Endothelial cell of umbilical vein (primary cell): Measurements from ENCODE around the gene ACAP2. TPM values are rescaled to one million over a fixed set of nuclear protein-coding genes. Genes with fewer than 3 reads are reported as not detected.

Experiments used
- BruUV-seq: library from RNA; stranded (reverse); fragments of 400-500 nt; replicated peaks from 2 replicates; lab custom pipeline; 2021; lab: Mats Ljungman, UMichigan
- CTCF ChIA-PET: fragments of 300-600, 350-600 bp; sonication (Branson Sonifier 250); formaldehyde crosslinking; loops from one replicate; lab custom pipeline; 2021; ENCODE audit warnings: antibody characterized with exemption, inconsistent platforms; lab: Charles Lee
- POLR2A ChIA-PET: fragments of 300-600, 350-600 bp; sonication (Branson Sonifier 250); formaldehyde crosslinking; loops from one replicate; lab custom pipeline; 2021; ENCODE audit warnings: antibody characterized with exemption, inconsistent platforms; lab: Charles Lee
- DNase-seq: peaks from one replicate; pipeline ENCODE4 v3.0.0-alpha.2; 2011; ENCODE audit warnings: low read depth, low spot score
- FAIRE-seq: peaks from 2 replicates; lab custom pipeline; 2011; peaks lifted over from hg19 to GRCh38; lab: Jason Lieb, UNC
- H2AFZ ChIP-seq: 2 replicates; pipeline ENCODE4 v1.6.0; 2012; ENCODE audit warnings: low read depth, low read length, control low read depth, inconsistent platforms
- H3K27ac ChIP-seq: 2 replicates; pipeline ENCODE4 v1.5.1; 2011; ENCODE audit warnings: low read depth, mild to moderate bottlenecking, control low read depth, low read length, moderate library complexity; ENCODE audit not compliant: insufficient read depth
- H3K27me3 ChIP-seq, 2 experiments: 2 replicates each; pipeline versions ENCODE4 v1.6.0 to v1.6.1; 2011; ENCODE audit warnings: low read length in 2 of 2, mixed read lengths in 1 of 2; ENCODE audit not compliant: control insufficient read depth in 2 of 2, insufficient read depth in 2 of 2
- H3K36me3 ChIP-seq, 2 experiments: 2 replicates in 1 of 2; 3 replicates in 1 of 2; pipeline ENCODE4 v1.5.1; 2011; ENCODE audit warnings: low read length in 2 of 2, mild to moderate bottlenecking in 1 of 2, moderate library complexity in 1 of 2; ENCODE audit not compliant: control insufficient read depth in 2 of 2, insufficient read depth in 2 of 2; ENCODE audit errors: extremely low read depth in 1 of 2
- H3K4me1 ChIP-seq: 3 replicates; pipeline ENCODE4 v1.5.1; 2011; ENCODE audit warnings: mild to moderate bottlenecking, low read length; ENCODE audit not compliant: control insufficient read depth, insufficient read depth; ENCODE audit errors: extremely low read depth
- H3K4me2 ChIP-seq: 2 replicates; pipeline ENCODE4 v1.6.1; 2011; ENCODE audit warnings: low read length, control low read depth, mixed read lengths; ENCODE audit not compliant: insufficient read depth
- H3K4me3 ChIP-seq, 3 experiments: fragments of 200-600 bp in 1 of 3; sonication (generic), shearing (Covaris generic) in 1 of 3; replicated peaks in 1 of 3; 2 replicates each; pipeline ENCODE4 v1.5.1; 2011 to 2016; ENCODE audit warnings: control low read depth in 3 of 3, low read length in 3 of 3, mild to moderate bottlenecking in 2 of 3, inconsistent platforms in 1 of 3, low read depth in 1 of 3, moderate library complexity in 1 of 3; ENCODE audit not compliant: insufficient read depth in 1 of 3
- H3K79me2 ChIP-seq: 2 replicates; pipeline ENCODE4 v1.6.0; 2012; ENCODE audit warnings: low read length, inconsistent platforms; ENCODE audit not compliant: control insufficient read depth, insufficient read depth
- H3K9ac ChIP-seq: replicated peaks from 2 replicates; pipeline ENCODE3; 2011; ENCODE audit warnings: low read length, control low read depth; ENCODE audit not compliant: insufficient read depth; ENCODE audit errors: extremely low read depth
- H3K9me1 ChIP-seq: replicated peaks from 3 replicates; pipeline ENCODE4 v1.6.0; 2011; ENCODE audit warnings: mild to moderate bottlenecking, low read length; ENCODE audit not compliant: control insufficient read depth, insufficient read depth; ENCODE audit errors: extremely low read depth
- H3K9me3 ChIP-seq: replicated peaks from 2 replicates; pipeline ENCODE4 v1.5.1; 2012; ENCODE audit warnings: low read length, inconsistent platforms; ENCODE audit not compliant: control insufficient read depth, insufficient read depth
- H4K20me1 ChIP-seq: replicated peaks from 2 replicates; pipeline ENCODE3; 2011; ENCODE audit warnings: mild to moderate bottlenecking, low read length; ENCODE audit not compliant: control insufficient read depth, insufficient read depth; ENCODE audit errors: extremely low read depth
- EZH2 ChIP-seq: IDR thresholded peaks from 2 replicates; pipeline ENCODE4 v1.6.1; 2012; ENCODE audit warnings: borderline replicate concordance, low read depth, mild to moderate bottlenecking, moderate library complexity, low read length, inconsistent platforms; ENCODE audit not compliant: severe bottlenecking
- FOS ChIP-seq: IDR thresholded peaks from 2 replicates; pipeline ENCODE4 v1.6.1; 2011; ENCODE audit warnings: mild to moderate bottlenecking, low read length, moderate library complexity, borderline replicate concordance; ENCODE audit not compliant: insufficient read depth
- GATA2 ChIP-seq: IDR thresholded peaks from 2 replicates; pipeline ENCODE4 v1.7.0; 2011; ENCODE audit warnings: low read depth, mild to moderate bottlenecking, moderate library complexity, mixed read lengths, low read length; ENCODE audit not compliant: insufficient read length, insufficient read depth
- JUN ChIP-seq: IDR thresholded peaks from 2 replicates; pipeline ENCODE4 v1.6.1; 2011; ENCODE audit warnings: borderline replicate concordance, low read depth; ENCODE audit not compliant: insufficient read length, insufficient read depth
- MAX ChIP-seq: IDR thresholded peaks from 2 replicates; pipeline ENCODE4 v1.6.1; 2011; ENCODE audit not compliant: insufficient read depth, insufficient read length
- MYC ChIP-seq: IDR thresholded peaks from one replicate; pipeline ENCODE4 v1.6.1; 2011; ENCODE audit warnings: mild to moderate bottlenecking, low read depth, low read length
- POLR2A ChIP-seq: IDR thresholded peaks from 2 replicates; pipeline ENCODE4 v1.6.1; 2012; ENCODE audit warnings: low read depth, mild to moderate bottlenecking, control low read depth, low read length
- POLR2AphosphoS5 ChIP-seq: IDR thresholded peaks from 2 replicates; pipeline ENCODE4 v1.6.1; 2012; ENCODE audit warnings: low read depth, mild to moderate bottlenecking, control low read depth, low read length, moderate library complexity; ENCODE audit not compliant: insufficient read depth
- dilution Hi-C: fragments of 300-500 bp; cut with MboI; formaldehyde crosslinking; loops from one replicate; pipeline ENCODE4 v1.15.0; 2019; ENCODE audit warnings: low sequenced_read_pairs; ENCODE audit not compliant: extremely low pct_ligation_motif_present
- intact Hi-C: fragments of 100-400 bp; cut with micrococcal nuclease; formaldehyde crosslinking; loops from one replicate; pipeline ENCODE4 v1.10.0; 2022
- polyA plus RNA-seq, 4 experiments: library from polyadenylated mRNA; depleted of rRNA in 3 of 4; stranded (reverse) in 3 of 4; unstranded in 1 of 4; fragments of >200 nt; gene quantifications; 2 replicates each; pipeline versions ENCODE4 v1.2.1 to v1.2.3, GENCODE V29; 2011 to 2012; ENCODE audit warnings: missing spikeins in 1 of 4
- total RNA-seq: library from RNA; stranded (reverse); gene quantifications from 2 replicates; pipeline ENCODE4 v1.2.3, GENCODE V29; 2021
- TF ChIP-seq, protein P1 (sequence below), 2 donors: IDR thresholded peaks; 1 replicate in 1 of 2; 2 replicates in 1 of 2; pipeline ENCODE4 v1.5.1; 2011; ENCODE audit warnings: low read length in 2 of 2, mild to moderate bottlenecking in 2 of 2, moderate library complexity in 2 of 2, control low read depth in 1 of 2, inconsistent platforms in 1 of 2, low read depth in 1 of 2; ENCODE audit not compliant: insufficient read depth in 1 of 2; ENCODE audit errors: extremely low read depth in 1 of 2

The ACAP2 gene
- total and polyA plus RNA-seq, 2 donors (not counting 3 experiments of a cell fraction or from before 2014, with no cell fraction given) = 13.6 to 36.9 TPM

GRCh38 chr3:195468841-195469240, 26.0 kb upstream of the ACAP2 start:
- Histone ChIP-seq H3K4me3 (no peak overlapping the region), H3K4me2 (no peak overlapping the region), H3K79me2 (no peaks in the 10 kb centered on the region), H4K20me1 (no peaks in the 10 kb centered on the region), H3K9me1 (no peaks in the 10 kb centered on the region), H3K27ac (no peak overlapping the region), H3K9me3 (no peaks in the 10 kb centered on the region), H2AFZ (no peak overlapping the region), H3K9ac (no peak overlapping the region), H3K4me1 (no peaks in the 10 kb centered on the region), H3K36me3 (no peaks in the 10 kb centered on the region), H3K27me3 (peaks cover 5 to 16% of the 10 kb centered on the region in 2 experiments)
- TF ChIP-seq, protein P1, sequence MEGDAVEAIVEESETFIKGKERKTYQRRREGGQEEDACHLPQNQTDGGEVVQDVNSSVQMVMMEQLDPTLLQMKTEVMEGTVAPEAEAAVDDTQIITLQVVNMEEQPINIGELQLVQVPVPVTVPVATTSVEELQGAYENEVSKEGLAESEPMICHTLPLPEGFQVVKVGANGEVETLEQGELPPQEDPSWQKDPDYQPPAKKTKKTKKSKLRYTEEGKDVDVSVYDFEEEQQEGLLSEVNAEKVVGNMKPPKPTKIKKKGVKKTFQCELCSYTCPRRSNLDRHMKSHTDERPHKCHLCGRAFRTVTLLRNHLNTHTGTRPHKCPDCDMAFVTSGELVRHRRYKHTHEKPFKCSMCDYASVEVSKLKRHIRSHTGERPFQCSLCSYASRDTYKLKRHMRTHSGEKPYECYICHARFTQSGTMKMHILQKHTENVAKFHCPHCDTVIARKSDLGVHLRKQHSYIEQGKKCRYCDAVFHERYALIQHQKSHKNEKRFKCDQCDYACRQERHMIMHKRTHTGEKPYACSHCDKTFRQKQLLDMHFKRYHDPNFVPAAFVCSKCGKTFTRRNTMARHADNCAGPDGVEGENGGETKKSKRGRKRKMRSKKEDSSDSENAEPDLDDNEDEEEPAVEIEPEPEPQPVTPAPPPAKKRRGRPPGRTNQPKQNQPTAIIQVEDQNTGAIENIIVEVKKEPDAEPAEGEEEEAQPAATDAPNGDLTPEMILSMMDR (IDR thresholded peaks at IDR 0.05; ENCODE audit: extremely low read depth in 1 of 2, insufficient read depth in 1 of 2, low read depth in 1 of 2, low read length in 2 of 2) = no peak
- TF ChIP-seq GATA2 = no peak
- no peak for TF ChIP-seq MYC
- TF ChIP-seq MAX = no peak
- no peak for TF ChIP-seq POLR2A
- no peak for TF ChIP-seq FOS
- no peak for TF ChIP-seq POLR2AphosphoS5
- TF ChIP-seq EZH2 = no peak
- TF ChIP-seq JUN = no peak
- ChIA-PET POLR2A (no interaction called here), CTCF (no interaction called here)
- intact Hi-C loops (no loop called here), dilution Hi-C loops (no loop called here)
- FAIRE-seq (no peak), DNase-seq (no peak)
- no TSS peak for BruUV-seq
